Stimulated activated CD4-positive, alpha-beta T cell treated with anti-CD3 and anti-CD28 coated beads, Interleukin-2, amount 100 ng/mL, for 4 hours (primary cell): ENCODE measurements around the gene SLC44A1.
A peak's percentile ranks its signal among the peaks of the same experiment; 100 is the strongest.
"Not testable (repeated sequence)": the region's sequence is repeated elsewhere in the genome, so short reads cannot be mapped to it uniquely, and the experiment has no call there.

ENCODE experiments used
- DNase-seq: peaks from one replicate; pipeline ENCODE4 v3.0.0-alpha.2; 2020; ENCODE audit warnings: low read depth

Gene SLC44A1

GRCh38 chr9:105242557-105242956 lies 1.9 kb upstream of the SLC44A1 start:
- no peak for DNase-seq

GRCh38 chr9:105243015-105243686 lies 1.3 kb upstream of the SLC44A1 start:
- no peak for DNase-seq

GRCh38 chr9:105244734-105245028 lies 230 bp downstream of the SLC44A1 start:
- DNase-seq = no peak

DNA sequence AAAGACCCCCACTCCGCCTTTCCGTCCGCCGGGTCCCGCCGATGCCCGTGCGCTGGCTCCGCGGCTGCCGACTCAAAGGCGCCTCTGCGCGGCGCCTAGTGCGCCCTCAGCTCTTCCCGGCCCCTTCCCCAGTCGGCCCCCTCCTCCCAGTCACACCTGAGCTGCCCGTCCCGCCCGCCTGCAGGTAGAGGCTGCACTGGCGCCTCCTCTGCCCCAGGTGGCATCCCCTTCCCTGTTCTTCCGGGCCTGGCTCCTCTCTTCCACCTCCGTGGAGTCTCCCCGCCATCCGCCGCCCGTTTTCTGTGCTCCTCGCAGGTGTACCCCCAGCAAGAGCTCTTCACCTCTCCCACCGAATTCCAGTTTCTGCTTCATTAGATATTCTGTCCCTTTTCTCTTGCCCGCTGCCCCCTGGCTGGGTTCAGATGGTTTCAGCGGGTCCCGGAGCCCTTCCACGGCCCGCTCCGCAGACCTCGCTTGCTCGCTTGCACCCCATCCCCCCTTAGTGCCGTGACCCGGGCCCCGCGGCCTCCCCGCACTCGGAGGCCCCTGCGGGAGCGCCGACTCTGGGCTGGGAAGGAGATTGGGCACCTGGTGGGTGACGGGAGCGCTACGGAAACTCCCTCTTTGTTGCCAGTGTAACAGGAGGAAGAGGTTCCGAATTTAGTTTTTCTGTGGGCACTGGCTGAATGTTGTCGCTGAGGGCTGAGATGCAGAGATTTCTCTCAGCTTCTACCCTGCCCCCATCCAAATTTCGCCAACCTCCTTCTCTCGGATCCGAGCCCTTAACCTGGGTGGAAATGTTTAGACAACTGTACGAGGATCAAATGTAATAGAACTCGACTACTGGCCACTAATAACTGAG lies 809 bp downstream of the SLC44A1 start:
- peak; percentile 5 for DNase-seq

GRCh38 chr9:105245891-105246161 lies 1.4 kb downstream of the SLC44A1 start:
- DNase-seq = no peak

- DNase-seq = no peak
Observed at GRCh38 chr9:105246656-105247173, 2.3 kb downstream of the SLC44A1 start.

DNA sequence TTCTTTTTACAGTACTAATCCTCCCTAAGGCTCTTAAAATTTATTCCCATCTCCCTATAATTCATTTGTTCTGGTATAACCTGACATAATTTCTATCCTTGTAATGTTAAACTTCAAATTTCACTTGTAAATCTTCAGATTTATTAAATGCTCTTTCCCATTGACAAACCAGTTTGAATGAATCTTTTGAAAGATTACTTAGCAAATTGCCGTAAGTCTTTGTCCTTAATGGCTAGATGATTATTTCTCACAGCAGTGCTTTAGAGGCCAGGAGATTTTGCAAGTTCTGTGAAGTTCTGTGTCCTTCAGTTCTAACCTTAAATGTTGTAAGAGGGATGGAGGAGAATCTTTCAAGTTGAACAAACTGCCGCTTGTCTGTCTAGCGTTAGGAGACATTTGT lies 4.2 kb downstream of the SLC44A1 start:
- no peak for DNase-seq

GRCh38 chr9:105251133-105251532 lies 6.7 kb downstream of the SLC44A1 start:
- no peak for DNase-seq

- no peak for DNase-seq
Observed at GRCh38 chr9:105251733-105252404, 7.4 kb downstream of the SLC44A1 start.

DNA sequence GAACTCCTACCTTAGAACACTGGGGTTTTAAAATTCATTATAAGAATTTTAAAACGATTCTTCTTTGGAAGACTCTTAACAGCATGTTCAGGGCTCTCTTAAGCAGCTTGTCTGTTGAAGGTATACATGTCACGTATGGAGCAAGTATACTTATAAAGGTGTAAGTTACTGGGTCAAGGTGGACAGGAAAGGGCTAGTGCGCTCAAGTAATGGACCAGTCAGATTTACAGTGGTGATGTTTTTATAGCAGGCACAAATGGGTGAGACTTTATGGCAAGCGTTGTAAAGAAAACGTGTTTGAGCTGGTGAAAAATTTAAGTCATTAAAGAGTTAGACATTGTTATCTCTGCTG lies 7.9 kb downstream of the SLC44A1 start:
- no peak for DNase-seq

DNA sequence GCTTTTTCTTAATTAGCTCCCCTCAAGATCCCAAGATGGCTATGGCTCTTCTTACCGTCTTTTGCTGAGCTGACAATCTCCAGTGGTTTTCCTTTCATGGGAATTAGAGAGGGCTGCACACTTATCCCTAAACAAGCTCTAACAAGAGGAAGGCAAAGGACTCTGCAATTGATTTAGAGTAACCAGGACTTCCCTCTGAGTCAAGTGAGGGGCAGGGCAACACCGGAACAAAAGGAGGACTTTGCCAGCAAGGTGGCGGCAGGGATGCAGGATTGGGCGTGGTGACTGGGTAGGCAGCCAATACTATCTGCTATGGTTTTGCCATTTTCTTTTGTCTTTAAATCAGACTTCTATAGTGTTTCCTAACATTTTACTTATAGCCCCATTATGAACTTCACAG lies 9.8 kb downstream of the SLC44A1 start:
- DNase-seq = no peak

DNA sequence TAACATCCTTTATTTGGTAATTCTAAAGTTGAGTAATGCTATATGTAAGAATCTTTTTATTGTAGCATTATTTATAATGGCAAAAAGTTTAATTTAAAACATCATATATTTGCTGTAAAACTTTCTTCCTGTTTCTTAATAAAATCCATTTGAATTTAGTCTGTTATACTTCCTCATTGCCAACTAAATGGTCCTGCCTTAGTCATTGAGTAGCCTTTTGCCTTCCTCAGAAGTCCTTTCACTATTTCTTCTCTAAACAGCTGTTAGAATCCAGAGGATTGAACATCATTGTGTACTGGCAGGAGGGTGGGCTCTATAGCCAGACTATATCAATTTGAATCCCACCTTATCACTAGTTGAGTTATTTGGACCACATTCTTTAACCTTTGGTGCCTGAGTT lies 11.0 kb downstream of the SLC44A1 start:
- no peak for DNase-seq

- not testable (repeated sequence) for DNase-seq
Observed at GRCh38 chr9:105256569-105256968, 12.1 kb downstream of the SLC44A1 start.

GRCh38 chr9:105257809-105258208 lies 13.4 kb downstream of the SLC44A1 start:
- DNase-seq = no peak

- DNase-seq = no peak
Observed at GRCh38 chr9:105258225-105258737, 13.8 kb downstream of the SLC44A1 start.

DNA sequence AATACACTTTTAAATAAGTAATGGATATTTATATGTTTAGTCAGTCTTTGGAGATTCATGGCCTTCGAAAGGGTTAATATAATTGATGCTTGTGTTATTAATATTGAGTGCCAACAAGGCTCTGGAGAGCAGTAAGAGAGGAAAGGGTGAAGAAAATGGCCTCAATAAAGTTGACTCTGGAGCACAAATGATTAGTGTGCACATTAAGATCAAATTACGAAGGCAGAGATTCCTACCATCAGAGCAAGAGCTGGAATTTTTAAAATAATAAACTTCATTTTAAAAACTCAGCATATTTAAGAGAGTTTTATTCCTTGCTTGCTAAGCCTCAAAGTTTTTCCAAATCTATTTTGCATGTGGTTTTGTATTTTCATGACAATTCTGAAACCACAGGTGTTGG lies 14.8 kb downstream of the SLC44A1 start:
- DNase-seq = no peak

DNA sequence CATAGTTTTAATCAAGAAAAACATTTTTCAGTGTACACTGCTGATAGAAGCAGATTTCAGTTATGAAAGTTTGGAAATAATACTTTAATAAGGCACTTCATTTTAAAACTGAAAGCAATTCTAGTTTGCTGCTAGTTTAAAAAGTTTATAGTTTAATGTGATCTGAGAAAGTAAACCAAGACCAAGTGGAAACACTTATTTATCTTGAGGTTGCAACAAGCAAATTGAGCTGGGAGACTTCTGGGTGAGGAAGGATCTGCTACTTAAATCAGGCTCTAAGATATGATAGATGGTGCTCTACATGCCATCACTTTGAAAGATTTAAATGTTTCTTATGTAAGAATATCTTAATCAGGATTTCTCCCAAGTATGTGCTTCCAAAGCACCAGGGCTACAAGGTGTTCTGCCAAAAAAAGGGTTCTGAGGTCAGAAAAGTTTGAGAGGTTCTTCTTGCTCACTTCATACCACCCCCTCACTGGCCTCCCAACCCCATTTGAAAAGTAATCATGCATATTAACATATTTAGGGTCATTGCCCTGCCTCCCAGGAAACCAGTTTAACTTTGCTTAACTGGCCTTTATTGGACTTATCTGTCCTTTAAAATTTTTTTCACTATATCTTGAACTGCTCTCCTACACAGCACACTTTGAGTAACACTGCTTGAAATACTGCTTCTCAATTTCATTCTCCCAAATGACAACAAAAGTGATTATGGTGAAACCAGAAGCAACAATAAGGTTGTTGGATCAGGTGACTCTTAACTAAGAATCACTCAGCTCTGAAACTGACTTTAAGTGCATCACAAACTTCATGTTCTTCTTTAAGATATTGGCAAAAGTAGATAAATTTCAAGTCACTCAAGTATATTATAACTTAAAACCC lies 15.5 kb downstream of the SLC44A1 start:
- no peak for DNase-seq

- no peak for DNase-seq
Observed at GRCh38 chr9:105262497-105262896, 18.0 kb downstream of the SLC44A1 start.

GRCh38 chr9:105264380-105264779 lies 19.9 kb downstream of the SLC44A1 start:
- DNase-seq = no peak

DNA sequence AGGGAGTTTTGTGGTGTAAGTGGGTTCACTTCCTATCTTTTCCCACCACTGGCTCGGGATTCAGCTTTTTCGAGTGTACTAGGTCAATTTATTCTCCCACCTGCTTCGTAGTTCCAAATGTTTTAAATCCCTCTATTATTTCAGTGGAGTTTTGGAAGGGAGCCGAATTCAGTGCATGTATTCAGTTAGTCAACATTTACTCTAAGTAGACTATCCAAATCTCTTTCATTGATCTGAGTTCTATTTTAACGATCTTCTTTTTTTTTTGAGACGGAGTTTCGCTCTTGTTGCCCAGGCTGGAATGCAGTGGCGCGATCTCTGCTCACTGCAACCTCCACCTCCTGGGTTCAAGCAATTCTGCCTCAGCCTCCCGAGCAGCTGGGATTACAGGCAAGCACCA lies 23.8 kb downstream of the SLC44A1 start:
- not testable (repeated sequence) for DNase-seq

GRCh38 chr9:105269593-105269992 lies 25.1 kb downstream of the SLC44A1 start:
- no peak for DNase-seq

DNA sequence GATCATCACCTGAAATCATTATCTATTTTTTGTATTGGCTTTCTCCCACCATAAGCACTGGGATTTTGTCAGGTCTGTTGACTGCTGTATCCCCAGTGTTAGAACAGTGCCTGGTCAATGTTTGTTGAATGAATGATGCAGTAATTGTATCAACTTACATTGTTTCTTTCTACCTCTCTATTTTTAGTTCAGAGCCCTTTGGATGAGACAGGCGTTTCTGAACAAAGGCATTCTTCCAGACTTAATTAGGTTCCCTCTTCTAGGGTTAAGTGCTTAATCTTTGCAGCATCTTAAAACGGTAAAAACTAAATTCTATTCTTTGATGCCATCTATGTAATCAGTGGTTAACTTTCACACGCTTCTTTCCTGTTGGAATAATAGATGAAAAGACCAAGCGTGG lies 26.3 kb downstream of the SLC44A1 start:
- DNase-seq = no peak
